G401.6 (cell line): Measurements from ENCODE around the gene CXCL13.
"Not testable (repeated sequence)": the region's sequence is repeated elsewhere in the genome, so short reads cannot be mapped to it uniquely, and the experiment has no call there.

Experiments used
- FAIRE-seq: peaks from 2 replicates; lab custom pipeline; 2012; peaks lifted over from hg19 to GRCh38; lab: Jason Lieb, UNC

Gene CXCL13

GRCh38 chr4:77601614-77602187 lies 3.9 kb upstream of the CXCL13 start:
- FAIRE-seq, result no peak

DNA sequence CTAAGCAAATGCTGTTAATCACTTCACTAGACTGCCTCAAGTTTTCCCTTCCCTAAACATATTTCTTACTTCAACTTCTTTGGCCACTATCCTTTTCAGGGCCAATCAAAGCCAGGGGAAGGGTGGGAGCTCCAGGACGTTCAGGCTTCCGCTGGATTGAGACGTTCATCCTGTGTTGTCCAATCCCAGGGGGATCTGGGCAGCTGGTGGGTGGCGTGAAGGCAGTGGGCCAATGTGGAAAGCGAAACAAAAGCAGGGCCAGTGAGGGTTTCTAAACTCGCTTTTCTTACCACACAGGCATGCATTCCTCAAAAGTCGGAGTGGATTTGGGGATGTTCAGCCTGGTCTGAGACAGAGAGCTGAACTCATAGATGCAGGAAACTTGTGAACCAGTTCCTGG lies 7.6 kb downstream of the CXCL13 start:
- no peak for FAIRE-seq

DNA sequence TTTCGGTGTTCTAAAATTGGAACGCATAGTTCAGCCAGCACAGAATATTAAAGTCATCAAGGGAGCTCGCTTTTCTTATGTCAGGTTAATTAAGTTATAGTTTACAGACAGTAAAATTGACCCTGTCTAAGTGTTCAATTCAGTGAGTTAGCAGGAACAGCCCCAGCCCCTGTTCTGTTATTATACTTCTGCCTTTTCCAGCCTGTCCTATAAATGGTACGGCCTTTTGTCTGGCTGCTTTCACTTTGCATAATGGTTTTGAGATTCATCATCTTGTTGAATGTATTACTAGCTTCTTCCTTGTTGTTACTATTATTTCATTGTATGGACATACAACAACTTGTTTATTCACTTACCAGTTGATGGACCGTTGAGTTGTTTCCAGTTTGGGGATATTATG lies 9.5 kb downstream of the CXCL13 start:
- no peak for FAIRE-seq

DNA sequence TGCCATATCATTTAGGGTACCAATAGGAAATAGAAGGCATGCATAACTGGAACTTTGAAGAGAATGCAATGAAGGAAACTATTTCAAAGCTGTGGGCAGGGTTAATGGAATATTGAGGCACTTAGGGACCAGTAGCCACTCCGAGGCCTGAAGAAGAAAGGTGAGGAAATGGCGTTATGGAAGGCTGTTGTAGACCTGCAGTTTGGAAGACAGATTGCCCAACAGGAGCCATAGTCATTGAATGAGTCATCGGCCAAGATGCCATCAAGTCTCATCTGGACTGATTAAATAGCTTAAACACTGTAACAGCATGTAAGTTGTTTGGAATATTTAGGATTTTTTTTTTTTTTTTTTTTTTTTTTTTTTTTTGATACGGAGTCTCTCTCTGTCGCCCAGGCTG lies 11.6 kb downstream of the CXCL13 start:
- no peak for FAIRE-seq

GRCh38 chr4:77618383-77619241 lies 13.0 kb downstream of the CXCL13 start:
- peak; percentile 68 for FAIRE-seq

DNA sequence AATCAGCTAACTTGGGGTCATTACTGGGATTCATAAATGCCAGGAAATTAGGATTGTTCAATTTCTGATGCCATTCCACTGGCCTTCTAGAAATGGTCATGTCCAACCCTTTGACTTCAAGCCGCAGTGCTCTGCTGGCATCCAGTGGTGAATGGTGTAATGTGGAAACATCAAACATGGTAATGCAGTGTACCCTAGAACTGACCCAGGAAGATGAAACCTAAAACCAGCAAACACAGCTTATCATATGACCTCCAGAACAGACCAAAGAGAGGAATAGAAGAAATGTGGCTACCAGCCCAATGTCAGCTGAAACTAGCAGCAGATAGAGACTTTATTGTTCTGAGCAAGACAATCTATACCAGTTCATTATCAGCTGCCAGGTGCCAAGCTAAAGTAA lies 13.8 kb downstream of the CXCL13 start:
- no peak for FAIRE-seq

GRCh38 chr4:77621254-77621653 lies 15.6 kb downstream of the CXCL13 start:
- FAIRE-seq, result no peak

GRCh38 chr4:77623091-77623490 lies 17.5 kb downstream of the CXCL13 start:
- FAIRE-seq, result no peak

DNA sequence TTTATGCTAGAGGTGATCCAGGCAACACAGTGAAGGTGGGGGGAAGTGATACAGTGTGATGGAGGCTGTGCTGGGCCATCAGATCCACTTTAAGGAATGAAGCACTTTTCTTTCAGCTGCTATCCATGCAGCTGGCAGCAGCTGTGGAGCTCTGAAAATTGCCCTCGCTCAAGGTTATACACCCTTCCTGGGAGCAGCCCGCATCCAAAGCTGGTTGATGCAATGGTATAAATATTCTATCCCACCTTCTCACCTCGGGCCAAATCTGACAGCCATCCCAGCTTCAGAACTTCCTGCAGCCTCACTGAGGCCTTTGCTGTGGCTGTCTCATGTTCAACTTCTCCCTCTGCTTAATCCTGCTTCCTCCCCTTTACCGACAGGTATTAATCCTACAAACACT lies 18.6 kb downstream of the CXCL13 start:
- no peak for FAIRE-seq

GRCh38 chr4:77625485-77625884 lies 19.9 kb downstream of the CXCL13 start:
- FAIRE-seq, result no peak

GRCh38 chr4:77629885-77630284 lies 24.3 kb downstream of the CXCL13 start:
- no peak for FAIRE-seq

DNA sequence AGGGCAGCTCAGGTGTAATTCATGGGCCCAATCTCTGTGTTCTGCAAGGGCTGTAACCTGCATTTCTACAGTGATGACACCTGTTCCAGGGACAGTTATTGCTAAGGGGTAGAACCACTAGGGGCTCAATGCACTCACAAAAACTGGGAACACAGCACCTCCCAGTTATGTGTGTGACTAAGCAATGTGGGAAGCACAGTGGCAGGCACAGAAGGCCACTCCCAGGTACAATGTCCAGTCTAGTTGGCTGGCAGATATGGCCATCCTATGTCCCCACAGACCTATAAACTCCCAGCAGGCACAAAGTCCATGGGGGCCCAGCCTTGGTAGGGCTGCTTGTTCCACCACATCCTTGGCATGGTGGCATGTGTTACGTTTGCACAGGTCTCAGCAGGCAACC lies 25.7 kb downstream of the CXCL13 start:
- no peak for FAIRE-seq

- FAIRE-seq, result no peak
Observed at GRCh38 chr4:77634132-77634785, 28.6 kb downstream of the CXCL13 start.

GRCh38 chr4:77635246-77635645 lies 29.6 kb downstream of the CXCL13 start:
- FAIRE-seq, result no peak

GRCh38 chr4:77635876-77636275 lies 30.3 kb downstream of the CXCL13 start:
- FAIRE-seq, result no peak

DNA sequence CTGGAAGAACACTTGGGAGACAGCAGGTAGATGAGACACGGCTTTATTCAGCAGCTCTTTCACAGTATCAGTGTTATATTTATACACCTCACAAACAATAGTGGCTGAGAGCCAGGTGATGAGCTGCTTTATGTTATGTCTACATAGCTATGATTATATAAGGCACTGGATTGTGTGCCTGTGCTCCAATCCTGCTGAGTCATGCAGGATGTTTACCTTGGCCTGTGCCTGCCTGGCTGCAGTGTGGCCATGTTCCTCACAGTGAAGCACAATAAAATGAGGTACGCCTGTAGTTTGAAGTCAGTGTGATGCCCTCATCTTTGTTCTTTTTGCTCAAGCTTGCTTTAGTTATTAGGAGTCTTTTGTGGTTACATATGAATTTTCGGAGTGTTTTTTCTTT lies 31.3 kb downstream of the CXCL13 start:
- no peak for FAIRE-seq

DNA sequence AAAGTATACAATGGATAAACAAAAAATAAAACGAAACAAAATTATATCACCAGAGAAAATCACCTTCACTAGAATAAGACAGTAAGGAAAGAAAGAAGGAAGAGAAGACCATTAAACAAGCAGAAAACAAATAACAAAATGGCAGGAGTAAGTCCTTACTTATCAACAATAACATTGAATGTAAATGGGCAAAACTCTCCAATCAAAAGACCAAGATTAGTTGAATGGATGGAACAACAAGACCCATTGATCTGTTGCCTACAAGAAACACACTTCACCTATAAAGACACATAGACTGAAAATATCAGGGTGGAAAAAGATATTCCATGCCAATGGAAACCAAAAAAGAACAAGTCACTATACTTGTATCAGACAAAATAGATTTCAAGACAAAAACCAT lies 38.4 kb downstream of the CXCL13 start:
- not testable (repeated sequence) for FAIRE-seq

DNA sequence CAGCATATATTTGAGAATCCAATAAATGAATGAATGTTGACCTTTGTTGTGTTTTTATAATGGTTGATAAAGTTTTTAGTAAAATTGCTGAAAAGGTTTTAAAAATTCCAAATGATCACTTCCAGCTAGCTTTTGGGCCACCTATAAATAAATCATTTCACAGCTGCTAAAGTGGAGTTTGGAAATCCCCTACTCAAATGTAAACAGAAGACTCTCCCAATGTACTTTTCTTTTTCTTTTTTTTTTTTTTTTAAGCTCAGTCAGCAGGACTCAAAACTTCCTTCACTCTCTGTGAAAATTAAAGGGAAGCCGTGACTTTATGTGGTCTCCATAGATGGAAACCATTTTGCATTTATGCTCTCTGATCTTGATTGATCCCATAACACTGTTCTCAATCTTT lies 45.2 kb downstream of the CXCL13 start:
- FAIRE-seq, result no peak

DNA sequence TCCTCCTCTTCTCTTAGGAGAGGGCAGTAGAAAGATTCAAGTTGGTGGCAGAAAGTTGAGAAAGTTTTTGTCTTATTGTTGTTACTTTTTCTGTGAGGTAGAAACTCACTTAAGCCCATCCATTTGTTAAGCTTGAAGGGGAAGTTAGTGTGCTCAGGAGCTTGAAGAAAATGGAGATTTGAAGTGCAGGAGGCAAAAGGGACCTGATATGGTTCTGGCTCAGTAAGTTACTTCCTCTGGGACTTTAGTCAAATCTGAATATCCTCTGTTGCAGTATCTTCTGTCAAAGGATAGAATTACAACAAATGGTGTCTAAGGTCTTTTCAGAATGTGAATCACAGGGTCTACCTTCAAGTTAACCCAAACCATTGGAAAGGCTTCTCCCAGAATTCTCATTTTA lies 46.2 kb downstream of the CXCL13 start:
- FAIRE-seq, result no peak

GRCh38 chr4:77652237-77652897 lies 46.7 kb downstream of the CXCL13 start:
- no peak for FAIRE-seq

- FAIRE-seq, result no peak
Observed at GRCh38 chr4:77653162-77653758, 47.6 kb downstream of the CXCL13 start.

DNA sequence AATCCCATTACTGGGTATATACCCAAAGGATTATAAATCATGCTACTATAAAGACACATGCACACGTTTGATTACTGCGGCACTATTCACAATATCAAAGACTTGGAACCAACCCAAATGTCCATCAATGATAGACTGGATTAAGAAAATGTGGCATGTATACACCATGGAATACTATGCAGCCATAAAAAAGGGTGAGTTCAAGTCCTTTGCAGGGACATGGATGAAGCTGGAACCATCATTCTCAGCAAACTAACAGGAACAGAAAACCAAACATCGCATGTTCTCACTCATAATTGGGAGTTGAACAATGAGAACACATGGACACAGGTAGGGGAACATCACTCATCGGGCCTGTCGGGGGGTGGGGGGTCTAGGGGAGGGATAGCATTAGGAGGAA lies 54.7 kb downstream of the CXCL13 start:
- FAIRE-seq, result not testable (repeated sequence)
